HepG2 (cell line): Measurements from ENCODE around the gene KLHL3. TPM values are rescaled to one million over a fixed set of nuclear protein-coding genes. Genes with fewer than 3 reads are reported as not detected.

ENCODE experiments used
- ATAC-seq: fragments of 200-7000 bp; cut with Tn5 transposase; 3 replicates; pipeline ENCODE4 v1.9.1; 2020; ENCODE audit warnings: mild to moderate bottlenecking, moderate library complexity
- BruUV-seq: library from RNA; stranded (reverse); fragments of 400-500 nt; replicated peaks from 2 replicates; lab custom pipeline; 2021; lab: Mats Ljungman, UMichigan
- CTCF ChIA-PET: fragments of 300-600 bp; formaldehyde crosslinking; extraction: SDS; loops from one replicate; lab custom pipeline; 2021; ENCODE audit warnings: low total read pairs, inconsistent platforms, low intra/inter-chr PET ratio; lab: Yijun Ruan, JAX
- POLR2A ChIA-PET: fragments of 350-600 bp; sonication (Branson Sonifier 250); formaldehyde crosslinking; loops from one replicate; lab custom pipeline; 2020; ENCODE audit warnings: antibody characterized with exemption, inconsistent platforms; lab: Yijun Ruan, JAX
- DNase-seq: peaks from one replicate; pipeline ENCODE4 v3.0.0-alpha.2; 2015; ENCODE audit warnings: low spot score
- FAIRE-seq: peaks from 3 replicates; lab custom pipeline; 2011; peaks lifted over from hg19 to GRCh38; lab: Jason Lieb, UNC
- H2AFZ ChIP-seq: one replicate; pipeline ENCODE4 v1.6.1; 2011; ENCODE audit warnings: low read length, inconsistent platforms
- H3K27ac ChIP-seq: fragments of 300-600 bp; 3 replicates; pipeline ENCODE4 v1.8.0; 2011; ENCODE audit warnings: mixed run types, mild to moderate bottlenecking, mixed read lengths, low read length, inconsistent platforms; ENCODE audit not compliant: insufficient read depth; ENCODE audit errors: extremely low read length
- H3K27me3 ChIP-seq, 2 experiments: fragments of 200-600 bp in 1 of 2; 2 replicates in 1 of 2; 3 replicates in 1 of 2; pipeline versions ENCODE4 v1.6.0 to v1.8.0; 2011; ENCODE audit warnings: low read length in 2 of 2, mild to moderate bottlenecking in 2 of 2, moderate library complexity in 2 of 2, inconsistent platforms in 1 of 2; ENCODE audit not compliant: insufficient read depth in 2 of 2, control insufficient read depth in 1 of 2
- H3K36me3 ChIP-seq, 2 experiments: fragments of 200-600 bp in 1 of 2; replicated peaks in 1 of 2; 2 replicates in 1 of 2; 3 replicates in 1 of 2; pipeline versions ENCODE4 v1.5.1 to v1.8.0; 2011; ENCODE audit warnings: low read length in 2 of 2, inconsistent platforms in 1 of 2; ENCODE audit not compliant: insufficient read depth in 2 of 2, control insufficient read depth in 1 of 2
- H3K4me1 ChIP-seq: 2 replicates; pipeline ENCODE4 v1.5.1; 2012; ENCODE audit warnings: low read length, inconsistent platforms; ENCODE audit not compliant: insufficient read depth
- H3K4me2 ChIP-seq: 2 replicates; pipeline ENCODE4 v1.6.0; 2011; ENCODE audit warnings: low read depth, low read length, inconsistent platforms
- H3K4me3 ChIP-seq, 3 experiments: fragments of 200-600 bp in 1 of 3; sonication (generic), shearing (Covaris generic) in 1 of 3; replicated peaks in 1 of 3; 2 replicates each; pipeline ENCODE4 v1.5.1; 2011 to 2016; ENCODE audit warnings: low read length in 3 of 3, inconsistent platforms in 2 of 3, low read depth in 2 of 3, mild to moderate bottlenecking in 2 of 3, control low read depth in 1 of 3, mixed read lengths in 1 of 3; ENCODE audit not compliant: insufficient read depth in 1 of 3
- H3K79me2 ChIP-seq: one replicate; pipeline ENCODE4 v1.6.1; 2011; ENCODE audit warnings: low read length, inconsistent platforms; ENCODE audit not compliant: insufficient read depth
- H3K9ac ChIP-seq: 2 replicates; pipeline ENCODE4 v1.6.0; 2011; ENCODE audit warnings: mild to moderate bottlenecking, low read depth, low read length, inconsistent platforms; ENCODE audit not compliant: insufficient read depth
- H3K9me3 ChIP-seq: 2 replicates; pipeline ENCODE4 v1.5.1; 2012; ENCODE audit warnings: mild to moderate bottlenecking, low read length
- H4K20me1 ChIP-seq: 2 replicates; pipeline ENCODE4 v1.6.0; 2011; ENCODE audit warnings: inconsistent platforms, mild to moderate bottlenecking, low read length, moderate library complexity; ENCODE audit not compliant: insufficient read depth
- EHMT2 ChIP-seq: fragments of 200-600 bp; sonication (generic); IDR thresholded peaks from 2 replicates; pipeline ENCODE4 v1.7.0; 2017; ENCODE audit warnings: antibody characterized with exemption, low read depth, low read length, borderline replicate concordance
- MAFF ChIP-seq: IDR thresholded peaks from 2 replicates; pipeline ENCODE4 v1.6.1; 2011; ENCODE audit warnings: low read depth, low read length, improper control_type of control experiment
- POLR2G ChIP-seq: fragments of 200-400 bp; formaldehyde crosslinking; IDR thresholded peaks from 2 replicates; pipeline ENCODE4 v1.6.1; 2018; ENCODE audit warnings: mild to moderate bottlenecking, low read depth, low read length, moderate library complexity
- RBFOX2 ChIP-seq: fragments of 200-400 bp; formaldehyde crosslinking; IDR thresholded peaks from 2 replicates; pipeline ENCODE4 v1.6.1; 2017; ENCODE audit warnings: low read depth, mild to moderate bottlenecking, low read length
- THAP11 ChIP-seq: IDR thresholded peaks from 2 replicates; pipeline ENCODE4 v1.6.1; 2016; ENCODE audit warnings: missing biosample characterization, missing genetic modification reagents
- ZC3H13 ChIP-seq: sonication (generic); formaldehyde crosslinking; IDR thresholded peaks from 2 replicates; pipeline ENCODE4 v1.8.1; 2023; ENCODE audit warnings: mild to moderate bottlenecking, missing genetic modification reagents, moderate library complexity
- ZKSCAN1 ChIP-seq: fragments of 150-350 bp; IDR thresholded peaks from 2 replicates; pipeline ENCODE4 v1.6.1; 2014; ENCODE audit warnings: low read length
- WGBS: methylation state at CpG from one replicate; pipeline ENCODE4 v1.1.6; 2017; ENCODE audit warnings: low lambda C conversion rate; 5-methylcytosine and 5-hydroxymethylcytosine counted together
- in situ Hi-C: cut with HindIII; loops from 2 replicates; pipeline ENCODE4 v1.10.0; 2017; ENCODE audit warnings: low pct_unique_long_range_greater_than_20kb; ENCODE audit not compliant: extremely low pct_ligation_motif_present
- intact Hi-C: fragments of 100-400 bp; cut with micrococcal nuclease; formaldehyde crosslinking; loops from one replicate; pipeline ENCODE4 v1.10.0; 2022; ENCODE audit not compliant: unreplicated experiment
- polyA plus RNA-seq, 8 experiments: library from polyadenylated mRNA; depleted of rRNA in 3 of 8; stranded (reverse) in 7 of 8; unstranded in 1 of 8; fragments of >200 nt; fragmentation: Illumina TruSeq in 4 of 8; extraction: Trizol in 4 of 8; gene quantifications; 2 replicates each; pipeline versions ENCODE4 v1.2.1 to v1.2.3, GENCODE V29; 2011 to 2016; ENCODE audit warnings: low read depth in 4 of 8, missing spikeins in 1 of 8, mixed read lengths in 1 of 8; ENCODE audit not compliant: insufficient read depth in 1 of 8
- total RNA-seq, 5 experiments: library from RNA; depleted of rRNA; stranded (reverse); fragments of >200 nt; fragmentation: Illumina TruSeq; extraction: Trizol; gene quantifications; 2 replicates each; pipeline ENCODE4 v1.2.3, GENCODE V29; 2016; ENCODE audit warnings: low read depth in 1 of 5

Gene KLHL3
- total and polyA plus RNA-seq, 2 of the 13 experiments (the other 11 are each of a cell fraction or from before 2014, with no cell fraction given) = 0.02 to 0.08 TPM

DNA sequence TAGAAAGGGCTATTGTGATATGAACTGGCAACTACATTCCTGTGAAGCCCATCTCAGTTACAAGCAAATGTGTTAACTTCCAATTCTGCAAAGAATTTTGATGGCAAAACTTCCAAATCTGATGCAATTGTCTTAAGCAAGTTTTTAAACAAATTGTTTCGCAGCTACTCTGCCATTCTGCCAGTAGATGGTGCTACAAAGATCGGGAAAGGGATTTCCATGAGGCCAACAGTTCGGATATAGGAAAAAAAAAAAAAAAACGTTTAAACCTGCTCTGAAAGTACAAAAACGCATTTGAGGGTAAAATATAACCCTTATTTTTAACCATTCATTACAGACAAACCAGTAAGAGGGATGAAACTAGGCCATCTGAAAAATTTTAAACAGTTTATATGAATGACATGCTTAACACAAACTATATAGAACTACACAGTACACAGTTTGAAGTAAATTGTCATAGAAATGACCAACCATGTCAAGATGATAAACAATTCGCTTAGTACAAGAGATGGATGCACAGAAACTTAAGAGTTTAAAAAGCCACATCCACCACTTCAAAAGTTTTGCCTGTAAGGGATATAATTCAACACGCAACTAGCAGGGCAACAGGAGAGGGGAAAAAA lies 16.1 kb upstream of the KLHL3 start (continued):
- TF ChIP-seq ZKSCAN1 (no peak), EHMT2 (no peak)

DNA sequence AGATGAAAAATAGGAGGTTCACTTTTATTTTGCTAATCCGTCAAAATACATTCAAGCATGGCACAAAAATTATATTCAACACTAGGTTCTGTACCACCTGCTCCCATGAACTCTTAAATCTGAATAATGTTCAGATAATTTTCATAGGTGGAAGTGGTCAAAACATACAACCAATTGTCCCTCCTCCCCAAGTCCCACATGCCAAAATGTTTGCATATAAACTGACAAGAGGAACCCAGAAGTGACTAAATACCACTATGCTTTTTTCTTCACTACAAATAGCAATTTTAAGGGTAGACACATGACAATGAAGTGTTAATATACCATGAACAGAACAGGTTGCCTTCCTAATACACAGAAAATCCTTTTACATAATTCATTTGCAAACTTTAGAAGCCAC lies 14.5 kb upstream of the KLHL3 start:
- in situ Hi-C loops = no loop called here
- no peak for TF ChIP-seq MAFF
- TF ChIP-seq ZC3H13 (CRISPR knock-in tag) = 0 out of 2 replicates have a peak, but pooled peaks have one; percentile 45
- TF ChIP-seq RBFOX2 = 0 out of 2 replicates have a peak, but pooled peaks have one; percentile 18
- TF ChIP-seq THAP11 (CRISPR knock-in tag) = 0 out of 2 replicates have a peak, but pooled peaks have one; percentile 3
- TF ChIP-seq POLR2G = 0 out of 2 replicates have a peak, but pooled peaks have one; percentile 23
- intact Hi-C loops = loop anchor here (10.0 kb wide), 1 partner anchor 144 kb away; no protein-coding TSS in a partner anchor
- no peak for FAIRE-seq
- POLR2A ChIA-PET = interaction anchor here (1.2 kb wide), 1 partner anchor 130 kb away, joined by 3 read pairs; no protein-coding TSS in a partner anchor
- Histone ChIP-seq H3K27me3 (no peaks in the 10 kb centered on the region; a peak in 1 of 5 replicates), H3K4me1 (peaks cover 26% of the 10 kb centered on the region), H3K9me3 (no peaks in the 10 kb centered on the region), H3K4me3 (no peak overlapping the region), H3K9ac (no peak overlapping the region), H2AFZ (no peak overlapping the region), H3K27ac (no peak overlapping the region), H3K79me2 (peaks cover 38% of the 10 kb centered on the region), H4K20me1 (peaks cover 23% of the 10 kb centered on the region), H3K36me3 (no peaks in the 10 kb centered on the region), H3K4me2 (peak overlapping the region; percentile 87)
- WGBS = 97% methylated on average over 1 of the region's 1 CpG
- CTCF ChIA-PET = no interaction called here
- no peak for ATAC-seq
- no peak for DNase-seq
- BruUV-seq = no TSS peak
